Measurements from ENCODE around the gene METTL25B. TPM values are rescaled to one million over a fixed set of nuclear protein-coding genes. Genes with fewer than 3 reads are reported as not detected.

Gene METTL25B
- total and polyA plus RNA-seq, 11 donors = 8.9 to 24.3 (median 15.5) TPM

GRCh38 chr1:156767879-156768604, 39.8 kb downstream of the METTL25B start:
- DNase-seq (peak; percentile 33 to 73 (median 40)), ATAC-seq (peak in 3 of 4 donors; percentile 1 to 21 (median 6))
- H3K4me1 ChIP-seq = peaks cover 0 to 62% (median 51%) of the 10 kb centered on the region in 12 donors
- no peaks in the 10 kb centered on the region for H3K9me3 ChIP-seq
- peak overlapping the region; percentile 52 to 100 (median 80) for H3K4me3 ChIP-seq
- H3K27ac ChIP-seq = peak overlapping the region; percentile 80 to 99 (median 94)
- intact Hi-C loops (cut with DNase I) = loop anchor here in 9 of 10 donors (1.0 to 5.0 kb wide), 7 partner anchors 15 to 41 kb away; partner anchors contain the start of genes ISG20L2 (in 7 of the 9), METTL25B (in 7 of the 9), MRPL24 (in 5 of the 9) and HDGF (in 1 of the 9)
- peaks cover 0 to 27% (median 19%) of the 10 kb centered on the region in 9 donors for H3K36me3 ChIP-seq
- H3K27me3 ChIP-seq = no peaks in the 10 kb centered on the region
- no peak for TF ChIP-seq CTCF (IDR thresholded peaks at IDR 0.05)
- no peak for TF ChIP-seq POLR2A (IDR thresholded peaks at IDR 0.05)
- WGBS, 4 donors = 0 to 1% (median 0%) methylated on average over 13 to 31 of the region's 31 CpGs

GRCh38 chr1:156768610-156769295, 40.5 kb downstream of the METTL25B start:
- DNase-seq = no peak
- WGBS, 4 donors = 19 to 25% (median 22%) methylated on average over 8 of the region's 8 CpGs
- peaks cover 0 to 69% (median 58%) of the 10 kb centered on the region in 12 donors for H3K4me1 ChIP-seq
- H3K27ac ChIP-seq = peak overlapping the region in 6 of 12 donors; percentile 84 to 99 (median 95)
- H3K9me3 ChIP-seq = no peaks in the 10 kb centered on the region
- H3K27me3 ChIP-seq = no peaks in the 10 kb centered on the region
- H3K36me3 ChIP-seq = peaks cover 0 to 27% (median 19%) of the 10 kb centered on the region in 9 donors
- peak overlapping the region; percentile 52 to 100 (median 80) for H3K4me3 ChIP-seq
- intact Hi-C loops (cut with DNase I) = loop anchor here in 3 of 10 donors (5.0 kb wide), 1 partner anchor 41 kb away; the partner anchor contains the start of genes ISG20L2 (in 3 of the 3) and METTL25B (in 3 of the 3)
- ATAC-seq = no peak
- no peak for TF ChIP-seq CTCF (IDR thresholded peaks at IDR 0.05)
- TF ChIP-seq POLR2A (IDR thresholded peaks at IDR 0.05) = no peak

DNA sequence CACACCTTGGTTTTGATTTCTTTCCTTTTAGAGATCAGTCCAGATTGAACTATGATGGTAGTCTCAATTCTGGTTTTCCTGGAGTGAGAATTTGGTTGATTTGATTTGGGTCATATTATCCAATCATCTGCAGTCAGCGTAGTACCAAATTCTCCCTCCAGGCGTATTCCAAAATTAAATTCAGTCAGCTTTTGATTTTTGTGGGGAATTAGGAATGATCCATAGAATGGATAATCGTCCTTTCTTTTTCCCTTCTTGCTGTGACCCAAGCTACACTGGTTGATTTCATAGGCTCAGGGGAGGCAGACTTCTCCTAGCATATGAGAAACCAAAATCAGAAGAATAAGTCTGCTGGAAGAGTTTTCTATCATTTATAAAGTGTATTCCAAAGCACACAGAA, 44.0 kb downstream of the METTL25B start:
- intact Hi-C loops (cut with DNase I) = no loop called here
- 81 to 88% (median 85%) methylated on average over 3 of the region's 3 CpGs for WGBS, 4 donors
- H3K27ac ChIP-seq = peak overlapping the region in 7 of 12 donors; percentile 12 to 60 (median 53)

More for the DNA sequence above, 44.0 kb downstream of the METTL25B start:
- TF ChIP-seq POLR2A (IDR thresholded peaks at IDR 0.05) = no peak
- no peak for TF ChIP-seq CTCF (IDR thresholded peaks at IDR 0.05)
- H3K36me3 ChIP-seq = peaks cover 0 to 34% (median 19%) of the 10 kb centered on the region in 9 donors
- no peaks in the 10 kb centered on the region for H3K27me3 ChIP-seq
- peaks cover 0 to 79% (median 61%) of the 10 kb centered on the region in 12 donors for H3K4me1 ChIP-seq
- no peak for ATAC-seq
- H3K4me3 ChIP-seq = no peak overlapping the region
- no peaks in the 10 kb centered on the region for H3K9me3 ChIP-seq
- DNase-seq = no peak
